Pancreas (tissue), 10 donors: ENCODE measurements around the gene CRIM1. TPM values are rescaled to one million over a fixed set of nuclear protein-coding genes. Genes with fewer than 3 reads are reported as not detected.

Source experiments
- ATAC-seq, 4 donors: fragments of 200-7000 bp; cut with Tn5 transposase; one replicate each; pipeline versions ENCODE4 v1.8.0 to v1.9.1; 2020; ENCODE audit warnings: mild to moderate bottlenecking in 4 of 4, moderate library complexity in 4 of 4
- DNase-seq, 6 donors: peaks; one replicate each; pipeline ENCODE4 v3.0.0-alpha.2; 2020
- FAIRE-seq: peaks from 2 replicates; lab custom pipeline; 2012; peaks lifted over from hg19 to GRCh38; lab: Jason Lieb, UNC
- H3K27ac ChIP-seq, 4 donors: fragments of 200-600 bp; sonication (generic); 1 replicate in 3 of 4; 2 replicates in 1 of 4; pipeline versions ENCODE4 v1.5.0 to v1.8.0; 2020
- H3K27me3 ChIP-seq, 4 donors: fragments of 200-600 bp; one replicate each; pipeline ENCODE4 v1.8.0; 2021
- H3K36me3 ChIP-seq, 3 donors: fragments of 200-600 bp; sonication (generic) in 1 of 3; one replicate each; pipeline versions ENCODE4 v1.5.0 to v1.8.0; 2020 to 2021
- H3K4me1 ChIP-seq, 3 donors: fragments of 200-600 bp; one replicate each; pipeline ENCODE4 v1.8.0; 2021
- H3K4me3 ChIP-seq, 4 donors: fragments of 200-600 bp; sonication (generic) in 2 of 4; one replicate each; pipeline versions ENCODE4 v1.5.0 to v1.8.0; 2020 to 2021
- H3K9me3 ChIP-seq, 4 donors: fragments of 200-600 bp; one replicate each; pipeline ENCODE4 v1.8.0; 2021
- WGBS, 2 donors: extraction: QIAGEN DNeasy Blood & Tissue Kit; methylation state at CpG; one replicate each; pipeline ENCODE4 v1.1.7; 2013; 5-methylcytosine and 5-hydroxymethylcytosine counted together
- intact Hi-C, 3 donors: fragments of 100-400 bp; cut with DNase I; formaldehyde crosslinking; loops; one replicate each; pipeline versions ENCODE4 v1.11.1 to v1.14.2; 2022
- polyA plus RNA-seq, 2 donors: library from polyadenylated mRNA; stranded (reverse); fragments of 200-250 nt; gene quantifications; one replicate each; pipeline ENCODE4 v1.2.3, GENCODE V29; 2013
- total RNA-seq, 6 donors: library from RNA; stranded (reverse); fragmentation: NEBNext Ultra II Directional in 4 of 6; extraction: Animal tissue kit (Norgen Biotek cat#: 25700) in 4 of 6; gene quantifications; one replicate each; pipeline versions ENCODE4 v1.2.1 to v1.2.4, GENCODE V29; 2021 to 2023
- TF ChIP-seq, protein P1 (sequence below), 4 donors: fragments of 200-600 bp; sonication (generic) in 3 of 4; IDR thresholded peaks; one replicate each; pipeline versions ENCODE4 v1.5.0 to v1.8.0; 2021; ENCODE audit warnings: antibody characterized with exemption in 4 of 4
- donor health status: healthy with polysubstance abuse.
- donor health status: DM: no; HTN: no; CAD: no; lungs with moderate emphysema.
- donor health status: DM: no; HTN: no; CAD: no.
- donor health status: control.
- donor health status: control.
- donor health status: Bipolar disorder and iron deficiency.
- donor health status: DM: yes; HTN: yes; CAD: no.
- donor health status: DM: no; HTN: no; CAD: no.
- donor health status: DM: no; HTN: no; CAD: no.
- donor health status: DM: yes; HTN: yes; CAD: no.

Gene CRIM1
- total and polyA plus RNA-seq, 8 donors = 5.2 to 29.1 (median 20.2) TPM

DNA sequence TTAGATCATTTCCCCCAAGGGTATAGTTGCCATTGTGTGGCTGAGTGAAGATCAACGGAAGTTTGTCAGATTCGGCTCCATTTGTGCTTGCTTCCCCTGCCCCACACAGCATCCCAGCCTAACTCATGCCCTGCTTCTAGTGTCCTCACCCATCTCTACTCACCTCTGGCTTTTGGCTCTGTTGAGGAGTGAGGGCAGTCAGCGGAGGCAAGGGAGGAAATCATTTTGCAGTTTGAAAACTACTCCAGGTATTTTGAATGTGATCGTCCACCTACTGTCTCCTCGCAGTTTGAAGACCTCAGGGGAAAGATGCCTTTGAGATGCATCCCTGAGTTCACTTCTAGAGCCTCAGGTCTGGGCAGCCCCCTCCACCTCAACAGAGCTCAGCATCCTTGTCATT lies 126.1 kb downstream of the CRIM1 start:
- no peak overlapping the region for H3K27ac ChIP-seq
- DNase-seq (no peak), FAIRE-seq (no peak), ATAC-seq (no peak)
- peaks cover 0 to 6% (median 0%) of the 10 kb centered on the region in 3 donors for H3K36me3 ChIP-seq
- no peaks in the 10 kb centered on the region for H3K27me3 ChIP-seq
- no peaks in the 10 kb centered on the region for H3K9me3 ChIP-seq
- H3K4me3 ChIP-seq = no peak overlapping the region
- TF ChIP-seq, protein P1, sequence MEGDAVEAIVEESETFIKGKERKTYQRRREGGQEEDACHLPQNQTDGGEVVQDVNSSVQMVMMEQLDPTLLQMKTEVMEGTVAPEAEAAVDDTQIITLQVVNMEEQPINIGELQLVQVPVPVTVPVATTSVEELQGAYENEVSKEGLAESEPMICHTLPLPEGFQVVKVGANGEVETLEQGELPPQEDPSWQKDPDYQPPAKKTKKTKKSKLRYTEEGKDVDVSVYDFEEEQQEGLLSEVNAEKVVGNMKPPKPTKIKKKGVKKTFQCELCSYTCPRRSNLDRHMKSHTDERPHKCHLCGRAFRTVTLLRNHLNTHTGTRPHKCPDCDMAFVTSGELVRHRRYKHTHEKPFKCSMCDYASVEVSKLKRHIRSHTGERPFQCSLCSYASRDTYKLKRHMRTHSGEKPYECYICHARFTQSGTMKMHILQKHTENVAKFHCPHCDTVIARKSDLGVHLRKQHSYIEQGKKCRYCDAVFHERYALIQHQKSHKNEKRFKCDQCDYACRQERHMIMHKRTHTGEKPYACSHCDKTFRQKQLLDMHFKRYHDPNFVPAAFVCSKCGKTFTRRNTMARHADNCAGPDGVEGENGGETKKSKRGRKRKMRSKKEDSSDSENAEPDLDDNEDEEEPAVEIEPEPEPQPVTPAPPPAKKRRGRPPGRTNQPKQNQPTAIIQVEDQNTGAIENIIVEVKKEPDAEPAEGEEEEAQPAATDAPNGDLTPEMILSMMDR (IDR thresholded peaks at IDR 0.05) = no peak
- intact Hi-C loops = no loop called here
- H3K4me1 ChIP-seq = peaks cover 3 to 14% (median 5%) of the 10 kb centered on the region in 3 donors
- 79 to 85% methylated on average over 5 of the region's 5 CpGs for WGBS, 2 donors

DNA sequence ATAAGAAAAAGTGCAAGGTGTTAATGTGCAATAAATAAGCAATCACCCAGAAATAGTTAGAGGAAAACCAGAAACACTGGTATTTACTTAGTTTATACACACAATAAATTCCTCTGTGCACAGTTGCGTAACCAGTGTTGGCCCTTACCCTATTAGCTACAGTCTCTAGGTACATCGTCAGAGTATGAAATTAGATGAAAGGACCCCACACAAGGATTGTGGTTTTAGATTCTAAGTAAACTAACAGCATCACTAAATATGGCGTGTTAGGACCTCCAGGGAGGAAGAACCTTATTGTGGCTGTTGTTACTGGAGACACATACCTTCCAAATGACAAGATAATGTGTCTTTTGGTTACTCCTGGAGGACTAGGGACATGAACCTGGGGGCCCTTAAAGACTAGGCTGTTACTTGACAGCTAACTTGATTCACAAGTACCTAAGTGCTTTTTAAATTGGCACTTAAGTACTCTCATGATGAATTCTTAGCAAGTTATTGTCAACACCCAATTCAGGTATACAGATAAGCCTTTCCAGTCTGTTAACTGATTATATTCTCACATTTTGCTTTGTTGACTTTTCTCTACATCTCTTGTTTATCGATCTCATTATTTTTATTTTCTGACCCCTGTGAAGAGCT lies 127.1 kb downstream of the CRIM1 start:
- peaks cover 3 to 23% (median 14%) of the 10 kb centered on the region in 3 donors for H3K4me1 ChIP-seq
- no peaks in the 10 kb centered on the region for H3K9me3 ChIP-seq
- no peaks in the 10 kb centered on the region for H3K27me3 ChIP-seq
- WGBS, 2 donors = 49 to 62% methylated on average over 4 of the region's 4 CpGs
- H3K36me3 ChIP-seq = peaks cover 0 to 3% (median 0%) of the 10 kb centered on the region in 3 donors
- peak in 3 of 4 donors; percentile 53 to 54 (median 53) for ATAC-seq
- intact Hi-C loops = no loop called here
- H3K4me3 ChIP-seq = no peak overlapping the region
- no peak for FAIRE-seq
- DNase-seq = peak in 1 of 6 donors; percentile 18
- TF ChIP-seq, protein P1 (IDR thresholded peaks at IDR 0.05) = no peak
- no peak overlapping the region for H3K27ac ChIP-seq

DNA sequence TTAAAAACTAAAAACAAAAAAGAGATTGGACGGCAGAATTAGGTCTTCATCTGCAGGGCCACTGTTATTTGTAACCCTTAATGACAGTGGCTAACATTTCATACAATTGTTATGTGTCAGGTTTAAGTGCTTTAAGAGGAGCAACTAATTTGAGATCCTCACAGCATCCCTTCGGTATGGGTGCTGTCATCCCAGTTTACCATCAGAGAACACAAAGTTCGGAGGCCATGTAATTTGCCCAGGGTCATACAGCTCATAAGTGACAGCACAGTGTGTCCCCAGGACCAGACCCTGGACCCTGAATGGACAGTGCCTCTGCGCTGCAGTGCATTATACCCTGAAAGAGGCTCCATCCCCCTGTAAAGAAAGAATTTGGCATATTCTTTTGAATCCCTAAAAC lies 127.7 kb downstream of the CRIM1 start:
- WGBS, 2 donors = 82 to 94% methylated on average over 4 of the region's 4 CpGs
- H3K4me1 ChIP-seq = peaks cover 3 to 20% (median 14%) of the 10 kb centered on the region in 3 donors
- intact Hi-C loops = no loop called here
- ATAC-seq = no peak
- H3K9me3 ChIP-seq = no peaks in the 10 kb centered on the region
- no peaks in the 10 kb centered on the region for H3K36me3 ChIP-seq
- no peak for DNase-seq
- H3K27ac ChIP-seq = no peak overlapping the region
- no peaks in the 10 kb centered on the region for H3K27me3 ChIP-seq
- no peak for FAIRE-seq
- TF ChIP-seq, protein P1 (IDR thresholded peaks at IDR 0.05) = no peak
- no peak overlapping the region for H3K4me3 ChIP-seq

DNA sequence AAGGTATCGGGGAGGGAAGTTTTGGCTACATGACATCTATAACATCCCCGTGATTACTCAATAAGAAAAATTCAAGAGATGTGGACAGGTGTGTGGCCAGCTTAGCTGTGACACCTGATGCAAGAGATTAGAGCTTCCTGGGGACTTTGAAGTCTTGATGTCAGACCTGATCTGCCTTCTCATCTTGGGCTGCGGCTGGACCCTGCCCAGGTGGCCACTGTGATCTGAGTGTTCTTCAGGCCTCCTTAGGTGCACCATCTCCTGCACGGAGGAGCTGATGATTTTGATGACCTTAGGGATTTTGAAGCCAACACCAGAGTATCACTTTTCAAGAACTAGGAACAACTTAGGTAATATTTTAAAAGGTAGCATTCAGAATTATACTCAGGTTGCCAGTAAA lies 128.9 kb downstream of the CRIM1 start:
- Histone ChIP-seq H3K27ac (peak overlapping the region in 1 of 4 donors; percentile 28), H3K9me3 (no peaks in the 10 kb centered on the region), H3K4me3 (no peak overlapping the region), H3K4me1 (peaks cover 3 to 20% (median 14%) of the 10 kb centered on the region in 3 donors), H3K36me3 (no peaks in the 10 kb centered on the region), H3K27me3 (no peaks in the 10 kb centered on the region)
- FAIRE-seq (no peak), DNase-seq (no peak), ATAC-seq (no peak)
- 81 to 92% methylated on average over 4 of the region's 4 CpGs for WGBS, 2 donors
- intact Hi-C loops = no loop called here
- TF ChIP-seq, protein P1 (IDR thresholded peaks at IDR 0.05) = no peak

DNA sequence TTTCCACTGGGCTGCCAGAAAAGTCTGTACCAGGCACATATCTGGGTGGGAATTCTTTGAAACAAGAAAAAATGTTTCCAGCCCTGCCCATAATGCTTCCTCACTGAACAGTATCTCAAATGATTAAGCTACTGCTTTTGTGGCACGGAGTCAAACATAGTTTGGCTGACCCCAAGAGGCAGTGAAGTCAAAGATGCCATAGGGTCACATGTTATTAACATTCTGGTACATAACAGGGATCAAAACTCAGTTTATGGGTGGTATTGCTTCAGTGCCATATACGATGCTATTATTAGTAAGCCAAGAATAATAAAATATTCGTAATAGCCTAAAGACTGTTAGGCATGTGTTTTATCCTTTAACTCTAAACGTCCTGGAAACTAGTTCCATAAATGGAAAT lies 129.9 kb downstream of the CRIM1 start:
- FAIRE-seq (no peak), ATAC-seq (peak in 2 of 4 donors; percentile 30 to 57), DNase-seq (no peak)
- Histone ChIP-seq H3K9me3 (no peaks in the 10 kb centered on the region), H3K27ac (peak overlapping the region in 1 of 4 donors; percentile 28), H3K27me3 (no peaks in the 10 kb centered on the region), H3K4me1 (peaks cover 3 to 20% (median 14%) of the 10 kb centered on the region in 3 donors), H3K4me3 (no peak overlapping the region), H3K36me3 (no peaks in the 10 kb centered on the region)
- intact Hi-C loops = no loop called here
- TF ChIP-seq, protein P1 (IDR thresholded peaks at IDR 0.05) = no peak
- 38 to 39% methylated on average over 4 of the region's 4 CpGs for WGBS, 2 donors
